G401 (cell line): Measurements from ENCODE around the gene ACAD11. TPM values are rescaled to one million over a fixed set of nuclear protein-coding genes. Genes with fewer than 3 reads are reported as not detected.
"Not testable (repeated sequence)": the region's sequence is repeated elsewhere in the genome, so short reads cannot be mapped to it uniquely, and the experiment has no call there.

Experiments
- DNase-seq: peaks from one replicate; pipeline ENCODE4 v3.0.0-alpha.2; 2015; ENCODE audit warnings: low spot score
- in situ Hi-C: cut with HindIII; loops from 2 replicates; pipeline ENCODE4 v1.10.0; 2016; ENCODE audit warnings: low sequenced_read_pairs, mixed read lengths
- total RNA-seq: library from RNA; depleted of rRNA; stranded (reverse); fragments of >200 nt; shearing (Covaris generic); gene quantifications from 2 replicates; pipeline ENCODE4 v1.2.3, GENCODE V29; 2014

ACAD11 gene
- total RNA-seq, 1 experiment from 2014 or later: 16.8 TPM

- in situ Hi-C loops: no loop called here
- no peak for DNase-seq
Observed at GRCh38 chr3:132563420-132564069, 96.1 kb downstream of the ACAD11 start.

DNA sequence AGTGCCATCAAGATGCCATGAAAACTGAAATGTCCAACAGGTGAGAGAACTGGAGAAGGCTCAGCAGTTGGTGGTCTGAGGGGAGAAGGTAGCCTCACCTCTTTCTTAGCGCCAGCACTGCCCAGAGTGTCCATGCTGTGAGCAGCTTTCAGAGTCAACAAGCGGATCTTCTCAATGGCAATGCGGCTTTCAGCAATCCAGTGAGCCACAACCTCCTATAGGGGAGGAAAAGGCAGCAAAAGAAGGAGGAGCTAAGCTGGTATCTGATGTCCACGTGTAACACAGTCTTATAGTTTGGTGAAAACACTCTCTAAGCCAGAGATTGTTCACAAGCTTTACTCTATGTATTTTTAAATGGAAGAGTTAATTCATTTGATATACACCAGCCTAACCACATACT is 98.6 kb downstream of the ACAD11 start:
- in situ Hi-C loops: no loop called here
- DNase-seq: no peak

- DNase-seq: no peak
- in situ Hi-C loops: no loop called here
Observed at GRCh38 chr3:132556508-132557159, 103.0 kb downstream of the ACAD11 start.

GRCh38 chr3:132556036-132556386 is 103.6 kb downstream of the ACAD11 start:
- DNase-seq, in situ Hi-C loops: not testable (repeated sequence)

- in situ Hi-C loops: no loop called here
Observed at GRCh38 chr3:132555306-132556035, 104.1 kb downstream of the ACAD11 start.

GRCh38 chr3:132554437-132554836 is 105.2 kb downstream of the ACAD11 start:
- DNase-seq: no peak
- in situ Hi-C loops: no loop called here

More at GRCh38 chr3:132555306-132556035, 104.1 kb downstream of the ACAD11 start:
- no peak for DNase-seq

GRCh38 chr3:132553826-132554225 is 105.8 kb downstream of the ACAD11 start:
- DNase-seq: no peak
- in situ Hi-C loops: no loop called here

DNA sequence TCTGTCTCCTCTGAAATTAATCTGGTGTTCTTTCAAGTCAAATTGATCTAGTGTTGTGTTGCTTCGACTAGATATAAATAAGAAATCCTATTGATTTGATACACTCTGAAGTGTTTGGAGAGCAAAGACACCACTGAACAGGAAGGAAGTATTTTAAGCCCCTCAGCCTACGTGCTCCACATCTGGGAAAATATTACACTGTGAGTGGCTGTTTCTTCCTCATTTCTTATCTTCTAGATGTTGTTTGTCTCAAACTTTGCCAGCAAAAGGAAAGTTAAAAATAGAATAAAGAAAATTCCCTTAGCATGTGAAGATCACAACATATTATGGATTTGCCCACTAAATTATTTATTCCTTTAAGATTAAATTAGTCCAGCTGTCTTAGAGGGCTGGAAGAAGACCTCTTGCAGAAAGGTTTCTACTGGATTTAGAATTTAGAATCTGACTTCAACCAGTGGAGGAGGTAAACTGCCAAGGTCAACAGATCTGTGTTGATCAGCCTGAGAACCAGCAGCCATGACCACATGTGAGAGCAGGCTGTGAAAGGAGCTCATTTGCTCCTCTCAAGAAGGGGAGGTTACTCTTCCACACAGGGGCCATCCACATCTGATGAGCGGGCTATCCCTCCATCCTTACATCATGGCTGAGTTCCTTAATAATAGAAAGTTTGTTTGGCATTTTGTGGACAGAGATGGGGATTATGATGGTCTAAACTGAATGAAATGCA is 108.9 kb downstream of the ACAD11 start:
- no peak for DNase-seq
- in situ Hi-C loops: no loop called here

DNA sequence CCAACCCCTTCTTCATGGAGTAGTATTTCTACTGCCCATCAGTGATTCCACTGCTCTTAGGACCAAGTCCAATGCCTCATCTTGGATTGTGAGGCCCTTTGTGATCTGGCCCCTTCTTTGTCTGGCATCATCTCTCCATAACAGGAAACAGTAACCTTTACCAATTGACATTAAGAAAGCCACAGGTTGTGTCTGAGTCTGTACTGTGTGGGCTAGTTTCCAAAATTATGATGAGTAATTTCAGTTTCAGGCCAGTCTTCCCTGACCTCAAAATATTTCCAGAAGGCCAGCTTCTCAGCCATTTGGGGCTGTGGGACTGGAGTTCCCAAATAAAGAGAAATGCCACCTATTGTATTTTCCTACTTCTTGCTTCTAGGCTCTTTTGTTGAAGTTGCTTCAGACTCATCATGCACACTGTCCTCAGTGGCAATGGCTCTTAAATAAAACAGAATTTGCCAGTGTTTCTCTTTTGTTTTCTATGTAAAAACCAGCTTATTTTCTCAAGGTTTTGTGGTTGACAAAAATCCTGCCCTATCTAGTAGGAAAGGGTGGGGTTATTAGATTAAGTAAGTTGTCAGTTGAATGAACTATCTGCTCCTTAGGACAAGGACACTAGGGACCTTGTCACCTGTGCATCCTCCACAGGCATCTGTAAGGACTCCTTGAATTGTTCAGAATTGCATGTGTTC is 109.6 kb downstream of the ACAD11 start:
- in situ Hi-C loops: no loop called here
- no peak for DNase-seq

GRCh38 chr3:132549169-132549568 is 110.4 kb downstream of the ACAD11 start:
- in situ Hi-C loops: no loop called here
- DNase-seq: no peak

- in situ Hi-C loops: no loop called here
Observed at GRCh38 chr3:132545471-132545870, 114.1 kb downstream of the ACAD11 start.

DNA sequence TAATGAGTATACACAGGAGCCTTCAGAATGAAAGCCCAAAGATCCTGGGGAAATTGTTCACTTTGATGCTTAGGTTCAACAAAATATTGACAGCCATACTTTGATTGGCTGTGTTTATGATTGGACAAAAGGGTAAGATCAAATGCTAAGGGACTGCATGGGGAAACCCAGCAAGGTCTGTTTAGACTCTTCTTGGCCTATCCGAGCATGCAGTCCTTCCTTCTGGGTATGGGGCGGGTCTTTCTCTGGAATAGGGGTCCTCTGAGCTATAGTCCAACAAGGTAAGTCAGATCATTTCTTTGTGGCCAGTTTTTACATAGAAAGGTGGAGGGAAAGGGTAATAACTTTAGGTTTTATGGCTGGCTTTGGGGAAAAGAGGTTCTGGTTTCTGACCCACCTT is 115.5 kb downstream of the ACAD11 start:
- in situ Hi-C loops: no loop called here

More at GRCh38 chr3:132545471-132545870, 114.1 kb downstream of the ACAD11 start:
- no peak for DNase-seq

GRCh38 chr3:132543011-132543739 is 116.4 kb downstream of the ACAD11 start:
- DNase-seq: no peak
- in situ Hi-C loops: no loop called here

More for the DNA sequence above, 115.5 kb downstream of the ACAD11 start:
- DNase-seq: no peak

GRCh38 chr3:132542577-132542976 is 117.0 kb downstream of the ACAD11 start:
- no peak for DNase-seq
- in situ Hi-C loops: no loop called here

DNA sequence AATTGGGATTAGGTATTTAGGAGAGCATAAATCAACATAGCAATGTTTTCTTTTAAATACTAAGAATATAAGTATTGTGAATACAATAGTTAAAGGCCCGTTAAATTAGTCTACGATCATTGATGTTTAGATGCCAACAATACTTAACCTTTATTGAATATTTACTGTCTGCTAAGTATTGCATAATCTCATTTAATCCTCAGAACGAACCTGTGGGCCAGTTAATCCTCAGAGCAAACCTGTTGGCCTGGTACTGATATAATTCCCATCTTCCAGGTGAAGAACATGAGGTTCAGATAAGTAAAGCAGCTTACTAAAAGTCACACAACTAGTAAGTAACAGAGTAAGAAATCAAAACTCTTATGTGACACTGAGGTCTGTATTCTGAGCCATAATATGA is 119.9 kb downstream of the ACAD11 start:
- in situ Hi-C loops: no loop called here
- no peak for DNase-seq

GRCh38 chr3:132538072-132538471 is 121.5 kb downstream of the ACAD11 start:
- no peak for DNase-seq
- in situ Hi-C loops: no loop called here

DNA sequence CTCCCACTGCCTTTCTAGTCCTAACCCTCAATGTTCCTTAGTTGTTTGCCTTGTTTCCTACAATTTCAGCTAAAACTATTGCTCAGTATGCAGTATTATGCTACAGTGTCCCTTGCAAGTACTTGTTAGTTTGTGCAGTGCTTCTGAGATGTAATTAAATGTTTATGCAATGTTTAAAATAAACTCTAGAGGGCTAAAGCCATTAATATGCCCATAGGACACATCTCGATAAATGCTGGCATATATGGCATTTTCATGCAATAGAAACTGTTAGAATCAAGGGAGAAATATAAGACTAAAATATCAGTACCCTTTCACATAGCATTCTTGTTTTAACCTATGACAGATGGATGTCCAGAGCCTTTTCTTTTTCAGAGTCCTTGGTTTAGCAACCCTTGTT is 122.3 kb downstream of the ACAD11 start:
- no peak for DNase-seq
- in situ Hi-C loops: no loop called here

DNA sequence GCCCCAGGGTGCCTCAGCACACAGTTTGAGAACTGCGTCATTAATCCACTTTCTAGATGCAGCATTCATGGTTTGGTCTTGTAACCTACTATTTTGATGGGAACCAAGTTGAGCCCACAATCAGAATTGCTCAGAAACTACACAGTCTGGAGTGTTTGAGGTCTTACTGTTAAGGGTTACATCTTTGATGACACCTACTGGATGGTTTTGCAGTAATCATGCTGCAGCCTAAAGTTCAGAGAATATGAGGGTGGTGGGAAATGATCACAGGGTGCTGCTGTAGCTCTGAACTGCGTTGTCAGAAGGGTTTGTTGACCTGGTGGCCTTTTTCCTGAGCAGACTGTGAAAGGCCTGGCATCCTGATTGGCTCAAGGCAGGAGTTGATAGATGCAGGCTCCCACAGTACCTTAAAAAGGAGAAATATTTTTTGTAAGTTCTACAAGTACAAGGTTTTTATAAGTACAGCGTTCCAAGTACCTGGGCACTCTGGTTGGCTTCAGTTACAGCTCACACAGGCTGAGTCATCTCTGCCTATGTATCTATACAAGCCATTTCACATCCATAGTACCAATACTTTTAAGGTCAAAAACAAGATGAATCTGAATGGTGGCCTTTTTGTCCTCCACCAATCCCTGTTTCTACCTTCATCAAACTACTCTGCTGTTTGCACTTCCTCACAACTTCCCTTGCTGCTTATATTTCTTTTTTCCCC is 123.0 kb downstream of the ACAD11 start:
- DNase-seq: no peak
- in situ Hi-C loops: no loop called here
